IMR-90 (cell line): ENCODE results near the gene CYB561D2. TPM values are rescaled to one million over a fixed set of nuclear protein-coding genes. Genes with fewer than 3 reads are reported as not detected.

Experiments
- ATAC-seq: fragments of 200-7000 bp; cut with Tn5 transposase; 2 replicates; pipeline ENCODE4 v1.9.1; 2020; ENCODE audit warnings: low read depth, mild to moderate bottlenecking, moderate library complexity
- BruUV-seq: library from RNA; stranded (reverse); fragments of 400-500 nt; replicated peaks from 2 replicates; lab custom pipeline; 2021; lab: Mats Ljungman, UMichigan
- CTCF ChIA-PET: fragments of 300-600 bp; formaldehyde crosslinking; extraction: SDS; loops from one replicate; lab custom pipeline; 2021; ENCODE audit warnings: antibody characterized with exemption; lab: Yijun Ruan, JAX
- POLR2A ChIA-PET: fragments of 300-600 bp; sonication (Branson Sonifier 250); formaldehyde crosslinking; loops from one replicate; lab custom pipeline; 2022; ENCODE audit warnings: antibody characterized with exemption; ENCODE audit not compliant: unreplicated experiment; lab: Charles Lee
- DNase-seq: peaks from one replicate; pipeline ENCODE4 v3.0.0; 2013
- H2AFZ ChIP-seq: replicated peaks from 2 replicates; pipeline ENCODE3; 2013; ENCODE audit warnings: low read length, mild to moderate bottlenecking; ENCODE audit not compliant: poor library complexity
- H2AK5ac ChIP-seq: 2 replicates; pipeline ENCODE4 v1.6.1; 2013; ENCODE audit warnings: low read depth, low read length, inconsistent platforms
- H2AK9ac ChIP-seq: replicated peaks from 2 replicates; pipeline ENCODE3; 2013; ENCODE audit warnings: mild to moderate bottlenecking, low read depth, low read length, moderate library complexity; ENCODE audit not compliant: poor library complexity
- H2BK120ac ChIP-seq: 2 replicates; pipeline ENCODE4 v1.6.1; 2013; ENCODE audit warnings: low read depth, low read length, inconsistent platforms
- H2BK15ac ChIP-seq: 3 replicates; pipeline ENCODE4 v1.6.1; 2013; ENCODE audit warnings: low read depth, low read length, inconsistent platforms
- H2BK20ac ChIP-seq: 2 replicates; pipeline ENCODE4 v1.6.1; 2013; ENCODE audit warnings: low read depth, mild to moderate bottlenecking, inconsistent platforms, low read length, moderate library complexity
- H2BK5ac ChIP-seq: 2 replicates; pipeline ENCODE4 v1.6.1; 2013; ENCODE audit warnings: mild to moderate bottlenecking, low read depth, low read length, inconsistent platforms; ENCODE audit not compliant: poor library complexity, severe bottlenecking
- H3K14ac ChIP-seq: replicated peaks from 2 replicates; pipeline ENCODE4 v1.6.1; 2013; ENCODE audit warnings: low read depth, low read length, inconsistent platforms
- H3K18ac ChIP-seq: 2 replicates; pipeline ENCODE4 v1.6.1; 2013; ENCODE audit warnings: low read depth, low read length, control low read depth
- H3K23ac ChIP-seq: 2 replicates; pipeline ENCODE4 v1.6.1; 2013; ENCODE audit warnings: low read depth, low read length, inconsistent platforms
- H3K27ac ChIP-seq: 2 replicates; pipeline ENCODE4 v1.5.1; 2013; ENCODE audit warnings: mild to moderate bottlenecking, control low read depth, low read length; ENCODE audit not compliant: insufficient read depth
- H3K27me3 ChIP-seq: 2 replicates; pipeline ENCODE4 v1.6.1; 2013; ENCODE audit warnings: low read length; ENCODE audit not compliant: control insufficient read depth, insufficient read depth
- H3K36me3 ChIP-seq: 2 replicates; pipeline ENCODE4 v1.6.1; 2013; ENCODE audit warnings: low read length, mixed read lengths; ENCODE audit not compliant: control insufficient read depth, insufficient read depth
- H3K4ac ChIP-seq: 2 replicates; pipeline ENCODE4 v1.6.1; 2013; ENCODE audit warnings: low read depth, low read length, inconsistent platforms
- H3K4me1 ChIP-seq: 2 replicates; pipeline ENCODE4 v1.6.1; 2013; ENCODE audit warnings: low read length, mixed read lengths; ENCODE audit not compliant: control insufficient read depth, insufficient read depth
- H3K4me2 ChIP-seq: 2 replicates; pipeline ENCODE4 v1.6.1; 2013; ENCODE audit warnings: low read depth, mild to moderate bottlenecking, control low read depth, low read length, moderate library complexity
- H3K4me3 ChIP-seq: 2 replicates; pipeline ENCODE4 v1.5.1; 2013; ENCODE audit warnings: low read depth, mild to moderate bottlenecking, control low read depth, low read length, moderate library complexity; ENCODE audit not compliant: insufficient read depth
- H3K56ac ChIP-seq: 2 replicates; pipeline ENCODE4 v1.6.1; 2013; ENCODE audit warnings: low read length, inconsistent platforms; ENCODE audit not compliant: insufficient read depth; ENCODE audit errors: extremely low read depth
- H3K79me1 ChIP-seq, 2 experiments: 2 replicates each; pipeline ENCODE4 v1.6.1; 2013; ENCODE audit warnings: low read length in 2 of 2, inconsistent platforms in 1 of 2, low read depth in 1 of 2
- H3K9ac ChIP-seq: 2 replicates; pipeline ENCODE4 v1.6.1; 2013; ENCODE audit warnings: low read depth, low read length, control low read depth
- H3K9me1 ChIP-seq: 2 replicates; pipeline ENCODE4 v1.6.1; 2013; ENCODE audit warnings: low read length, inconsistent platforms; ENCODE audit not compliant: insufficient read depth
- H3K9me3 ChIP-seq: 2 replicates; pipeline ENCODE4 v1.6.1; 2013; ENCODE audit warnings: low read length; ENCODE audit not compliant: control insufficient read depth, insufficient read depth
- H4K20me1 ChIP-seq: 2 replicates; pipeline ENCODE4 v1.6.1; 2013; ENCODE audit warnings: low read length, inconsistent platforms; ENCODE audit not compliant: insufficient read depth
- H4K5ac ChIP-seq: 2 replicates; pipeline ENCODE4 v1.6.1; 2013; ENCODE audit warnings: mild to moderate bottlenecking, low read depth, low read length, control low read depth
- H4K8ac ChIP-seq, 2 experiments: 2 replicates each; pipeline ENCODE4 v1.6.1; 2013; ENCODE audit warnings: low read depth in 2 of 2, low read length in 2 of 2, control low read depth in 1 of 2, inconsistent platforms in 1 of 2
- H4K91ac ChIP-seq: 2 replicates; pipeline ENCODE4 v1.6.1; 2013; ENCODE audit warnings: low read depth, low read length, inconsistent platforms; ENCODE audit not compliant: insufficient read depth
- BHLHE40 ChIP-seq: fragments of 150-350 bp; IDR thresholded peaks from 2 replicates; pipeline ENCODE4 v1.6.1; 2016; ENCODE audit warnings: mild to moderate bottlenecking, low read depth, low read length
- CHD1 ChIP-seq: IDR thresholded peaks from 2 replicates; pipeline ENCODE4 v1.6.1; 2012; ENCODE audit warnings: low read depth, low read length, improper control_type of control experiment
- MAZ ChIP-seq: IDR thresholded peaks from 2 replicates; pipeline ENCODE4 v1.6.1; 2012; ENCODE audit warnings: low read depth, mild to moderate bottlenecking, low read length, improper control_type of control experiment, moderate library complexity, borderline replicate concordance
- MXI1 ChIP-seq: IDR thresholded peaks from 2 replicates; pipeline ENCODE4 v1.6.1; 2012; ENCODE audit warnings: low read depth, mild to moderate bottlenecking, low read length, moderate library complexity, borderline replicate concordance
- RAD21 ChIP-seq: IDR thresholded peaks from 2 replicates; pipeline ENCODE4 v1.6.1; 2012; ENCODE audit warnings: low read length, improper control_type of control experiment
- RCOR1 ChIP-seq: IDR thresholded peaks from 2 replicates; pipeline ENCODE4 v1.6.1; 2012; ENCODE audit warnings: mild to moderate bottlenecking, low read length, improper control_type of control experiment; ENCODE audit not compliant: insufficient replicate concordance
- WGBS, 2 experiments: methylation state at CpG; one replicate each; pipeline versions ENCODE4 v1.1.5 to v1.1.7; 2013; ENCODE audit warnings: missing lambda C conversion rate in 2 of 2; ENCODE audit not compliant: insufficient read length in 1 of 2; ENCODE audit errors: extremely low coverage in 2 of 2; 5-methylcytosine and 5-hydroxymethylcytosine counted together
- dilution Hi-C: fragments of 300-500 bp; cut with HindIII; formaldehyde crosslinking; loops from one replicate; pipeline ENCODE4 v1.14.3; 2018; ENCODE audit warnings: low sequenced_read_pairs; ENCODE audit not compliant: unreplicated experiment
- in situ Hi-C: fragments of 300-500 bp; cut with MboI; formaldehyde crosslinking; loops from 3 replicates; pipeline ENCODE4 v1.14.3; 2019; ENCODE audit warnings: low sequenced_read_pairs, inconsistent platforms, mixed read lengths
- intact Hi-C: fragments of 100-400 bp; cut with micrococcal nuclease; formaldehyde crosslinking; loops from 2 replicates; pipeline ENCODE4 v1.10.0; 2022
- polyA plus RNA-seq, 3 experiments: library from polyadenylated mRNA; depleted of rRNA; stranded (reverse); fragments of >200 nt; gene quantifications; 2 replicates each; pipeline ENCODE4 v1.2.3, GENCODE V29; 2012; ENCODE audit warnings: low replicate concordance in 1 of 3
- total RNA-seq: library from RNA; depleted of rRNA; stranded (reverse); fragments of >200 nt; gene quantifications from 2 replicates; pipeline ENCODE4 v1.2.3, GENCODE V29; 2012
- TF ChIP-seq, protein P1 (sequence below): fragments of 150-350 bp; IDR thresholded peaks from 2 replicates; pipeline ENCODE4 v1.6.1; 2016; ENCODE audit warnings: low read depth, mild to moderate bottlenecking, low read length, moderate library complexity, borderline replicate concordance
- TF ChIP-seq, protein P2 (sequence below): fragments of 150-350 bp; IDR thresholded peaks from 2 replicates; pipeline ENCODE4 v1.6.1; 2017; ENCODE audit warnings: mild to moderate bottlenecking, antibody characterized with exemption, low read length, low read depth

The CYB561D2 gene
- total and polyA plus RNA-seq, 2 of the 4 experiments (the other 2 are of a cell fraction), result 29.2 to 31.7 TPM

DNA sequence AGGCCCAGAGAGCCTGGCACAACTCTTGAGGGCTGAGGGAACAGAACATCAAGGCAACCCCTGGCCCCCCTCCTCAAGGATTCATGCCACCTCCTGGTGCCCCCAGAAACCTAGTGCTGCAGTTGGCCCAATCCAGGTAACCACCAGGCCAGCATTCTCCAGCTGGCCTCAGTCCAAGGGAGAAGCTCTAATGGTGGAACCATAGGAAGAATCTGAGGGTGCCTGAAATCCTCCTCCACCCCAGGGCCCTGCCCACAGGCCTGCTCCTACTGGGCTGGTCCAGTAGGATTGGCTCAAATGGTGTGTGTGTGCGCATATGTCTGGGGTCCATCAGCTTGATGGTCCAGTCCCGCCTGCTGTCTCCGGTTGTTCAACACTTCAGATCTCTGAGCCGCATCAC lies 35.8 kb upstream of the CYB561D2 start:
- no peak overlapping the region for H2BK5ac ChIP-seq
- intact Hi-C loops (no loop called here), in situ Hi-C loops (no loop called here), dilution Hi-C loops (no loop called here)
- H3K23ac ChIP-seq, result no peak overlapping the region
- no peak overlapping the region for H2BK20ac ChIP-seq
- no peak overlapping the region for H3K9ac ChIP-seq
- H3K4me2 ChIP-seq, result no peak overlapping the region
- no peak overlapping the region for H4K8ac ChIP-seq
- H2BK120ac ChIP-seq, result no peak overlapping the region
- no peaks in the 10 kb centered on the region for H3K9me3 ChIP-seq
- no peak overlapping the region for H3K14ac ChIP-seq
- no peak for TF ChIP-seq RAD21
- TF ChIP-seq MAZ, result no peak
- TF ChIP-seq MXI1, result no peak
- TF ChIP-seq, protein P1, sequence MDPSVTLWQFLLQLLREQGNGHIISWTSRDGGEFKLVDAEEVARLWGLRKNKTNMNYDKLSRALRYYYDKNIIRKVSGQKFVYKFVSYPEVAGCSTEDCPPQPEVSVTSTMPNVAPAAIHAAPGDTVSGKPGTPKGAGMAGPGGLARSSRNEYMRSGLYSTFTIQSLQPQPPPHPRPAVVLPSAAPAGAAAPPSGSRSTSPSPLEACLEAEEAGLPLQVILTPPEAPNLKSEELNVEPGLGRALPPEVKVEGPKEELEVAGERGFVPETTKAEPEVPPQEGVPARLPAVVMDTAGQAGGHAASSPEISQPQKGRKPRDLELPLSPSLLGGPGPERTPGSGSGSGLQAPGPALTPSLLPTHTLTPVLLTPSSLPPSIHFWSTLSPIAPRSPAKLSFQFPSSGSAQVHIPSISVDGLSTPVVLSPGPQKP, result no peak
- no peak for TF ChIP-seq BHLHE40
- no peak for TF ChIP-seq CHD1
- TF ChIP-seq, protein P2, sequence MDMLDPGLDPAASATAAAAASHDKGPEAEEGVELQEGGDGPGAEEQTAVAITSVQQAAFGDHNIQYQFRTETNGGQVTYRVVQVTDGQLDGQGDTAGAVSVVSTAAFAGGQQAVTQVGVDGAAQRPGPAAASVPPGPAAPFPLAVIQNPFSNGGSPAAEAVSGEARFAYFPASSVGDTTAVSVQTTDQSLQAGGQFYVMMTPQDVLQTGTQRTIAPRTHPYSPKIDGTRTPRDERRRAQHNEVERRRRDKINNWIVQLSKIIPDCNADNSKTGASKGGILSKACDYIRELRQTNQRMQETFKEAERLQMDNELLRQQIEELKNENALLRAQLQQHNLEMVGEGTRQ, result no peak
- TF ChIP-seq RCOR1, result no peak
- H3K18ac ChIP-seq, result no peak overlapping the region
- no peak overlapping the region for H2AK9ac ChIP-seq
- no peak overlapping the region for H3K4me3 ChIP-seq
- ATAC-seq, result no peak
- H3K4ac ChIP-seq, result no peak overlapping the region
- H3K9me1 ChIP-seq, result peaks cover 18% of the 10 kb centered on the region
- no peak for DNase-seq
- CTCF ChIA-PET, result no interaction called here
- peaks cover 38% of the 10 kb centered on the region for H3K36me3 ChIP-seq
- no peak overlapping the region for H3K56ac ChIP-seq
- H3K27me3 ChIP-seq, result no peaks in the 10 kb centered on the region
- H3K79me1 ChIP-seq, result peaks cover 18 to 40% of the 10 kb centered on the region in 2 experiments
- no TSS peak for BruUV-seq
- H2AK5ac ChIP-seq, result no peak overlapping the region
- no peak overlapping the region for H2AFZ ChIP-seq
- POLR2A ChIA-PET, result no interaction called here
- no peak overlapping the region for H2BK15ac ChIP-seq
- H3K27ac ChIP-seq, result no peak overlapping the region
- H4K20me1 ChIP-seq, result 0 out of 2 replicates have a peak, but pooled peaks cover 13% of the 10 kb centered on the region
- H4K5ac ChIP-seq, result no peak overlapping the region
- H3K4me1 ChIP-seq, result peaks cover 9% of the 10 kb centered on the region; the same call in 1 of the 2 replicates
- WGBS, 2 experiments, result no CpG with 5 or more reads among the region's 4 CpGs
- H4K91ac ChIP-seq, result no peak overlapping the region
